ENCODE results near the gene CMSS1. TPM values are rescaled to one million over a fixed set of nuclear protein-coding genes. Genes with fewer than 3 reads are reported as not detected.

Gene CMSS1
- total RNA-seq, 2 experiments from 2014 or later = 141 to 143 TPM

- POLR2A ChIA-PET = no interaction called here
Observed at GRCh38 chr3:99949956-99950670, 132.5 kb downstream of the CMSS1 start.

GRCh38 chr3:99950921-99951320 lies 133.3 kb downstream of the CMSS1 start:
- ChIA-PET POLR2A (no interaction called here), CTCF (no interaction called here)

More at GRCh38 chr3:99949956-99950670, 132.5 kb downstream of the CMSS1 start:
- CTCF ChIA-PET = interaction anchor here (0.7 kb wide), 1 partner anchor 118 kb away, joined by 4 read pairs; no protein-coding TSS in a partner anchor

- ChIA-PET POLR2A (no interaction called here), CTCF (no interaction called here)
Observed at GRCh38 chr3:99951701-99952100, 134.0 kb downstream of the CMSS1 start.

- ChIA-PET POLR2A (no interaction called here), CTCF (no interaction called here)
Observed at GRCh38 chr3:99952306-99952705, 134.6 kb downstream of the CMSS1 start.

- CTCF ChIA-PET = no interaction called here
- POLR2A ChIA-PET = no interaction called here
Observed at GRCh38 chr3:99953596-99953995, 135.9 kb downstream of the CMSS1 start.

GRCh38 chr3:99954914-99955644 lies 137.4 kb downstream of the CMSS1 start:
- POLR2A ChIA-PET = no interaction called here
- CTCF ChIA-PET = no interaction called here

GRCh38 chr3:99955773-99956562 lies 138.3 kb downstream of the CMSS1 start:
- ChIA-PET POLR2A (no interaction called here), CTCF (no interaction called here)

- ChIA-PET CTCF (no interaction called here), POLR2A (no interaction called here)
Observed at GRCh38 chr3:99957151-99957796, 139.6 kb downstream of the CMSS1 start.

- POLR2A ChIA-PET = no interaction called here
- CTCF ChIA-PET = no interaction called here
Observed at GRCh38 chr3:99958222-99958912, 140.7 kb downstream of the CMSS1 start.

- ChIA-PET POLR2A (no interaction called here), CTCF (interaction anchor here (0.6 kb wide), 1 partner anchor 102 kb away, joined by 3 read pairs; no protein-coding TSS in a partner anchor)
Observed at GRCh38 chr3:99960123-99960878, 142.6 kb downstream of the CMSS1 start.

- CTCF ChIA-PET = no interaction called here
- POLR2A ChIA-PET = no interaction called here
Observed at GRCh38 chr3:99960941-99961340, 143.3 kb downstream of the CMSS1 start.

GRCh38 chr3:99961756-99962515 lies 144.3 kb downstream of the CMSS1 start:
- CTCF ChIA-PET = no interaction called here
- POLR2A ChIA-PET = no interaction called here

- CTCF ChIA-PET = no interaction called here
- POLR2A ChIA-PET = no interaction called here
Observed at GRCh38 chr3:99962703-99963102, 145.0 kb downstream of the CMSS1 start.

- POLR2A ChIA-PET = no interaction called here
- CTCF ChIA-PET = no interaction called here
Observed at GRCh38 chr3:99965077-99965476, 147.4 kb downstream of the CMSS1 start.

GRCh38 chr3:99965681-99966408 lies 148.2 kb downstream of the CMSS1 start:
- ChIA-PET POLR2A (no interaction called here), CTCF (no interaction called here)

- POLR2A ChIA-PET = no interaction called here
- CTCF ChIA-PET = no interaction called here
Observed at GRCh38 chr3:99966662-99967416, 149.2 kb downstream of the CMSS1 start.

GRCh38 chr3:99967796-99968195 lies 150.1 kb downstream of the CMSS1 start:
- CTCF ChIA-PET = no interaction called here
- POLR2A ChIA-PET = no interaction called here
